Fibroblast of upper back skin (primary cell): ENCODE results near the gene PARP3.
A peak's percentile ranks its signal among the peaks of the same experiment; 100 is the strongest.
"Not testable (repeated sequence)": the region's sequence is repeated elsewhere in the genome, so short reads cannot be mapped to it uniquely, and the experiment has no call there.

Experiments used
- DNase-seq: peaks from one replicate; pipeline ENCODE4 v3.0.0-alpha.2; 2013

PARP3 gene

GRCh38 chr3:51941798-51942602 lies at the start of gene PARP3, which contains the start of gene RRP9:
Gene PARP3 (plus strand): TSS chr3:51942363. CDS start chr3:51943356, 993 bp downstream.
Gene RRP9 (minus strand): TSS chr3:51941904. CDS start chr3:51941867, 37 bp downstream.
- peak; percentile 100 for DNase-seq

- DNase-seq, result no peak
Measured at GRCh38 chr3:51894391-51894790, 47.8 kb upstream of the PARP3 start.

- DNase-seq, result no peak
Measured at GRCh38 chr3:51894939-51895338, 47.2 kb upstream of the PARP3 start.

GRCh38 chr3:51896607-51897305 lies 45.4 kb upstream of the PARP3 start:
- no peak for DNase-seq

GRCh38 chr3:51897391-51897790 lies 44.8 kb upstream of the PARP3 start:
- no peak for DNase-seq

DNA sequence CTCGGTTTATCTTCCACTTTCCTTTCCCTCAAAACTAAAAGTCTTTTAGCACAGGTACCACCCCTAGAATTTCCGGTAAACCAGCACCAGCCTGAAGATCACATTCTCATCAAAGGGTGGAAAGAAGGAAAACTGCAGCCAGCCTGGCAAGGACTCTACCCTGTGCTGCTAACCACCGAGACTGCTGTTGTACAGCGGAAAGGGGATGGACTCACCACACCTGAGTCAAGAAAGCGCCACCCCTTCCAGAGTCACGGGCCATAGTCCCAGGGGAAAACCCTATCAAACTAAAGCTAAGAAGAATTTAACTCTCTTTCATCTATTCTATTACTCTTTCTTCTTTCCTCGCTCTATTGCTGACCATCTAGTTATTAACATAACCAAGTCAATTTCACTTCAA lies 42.1 kb upstream of the PARP3 start:
- not testable (repeated sequence) for DNase-seq

DNA sequence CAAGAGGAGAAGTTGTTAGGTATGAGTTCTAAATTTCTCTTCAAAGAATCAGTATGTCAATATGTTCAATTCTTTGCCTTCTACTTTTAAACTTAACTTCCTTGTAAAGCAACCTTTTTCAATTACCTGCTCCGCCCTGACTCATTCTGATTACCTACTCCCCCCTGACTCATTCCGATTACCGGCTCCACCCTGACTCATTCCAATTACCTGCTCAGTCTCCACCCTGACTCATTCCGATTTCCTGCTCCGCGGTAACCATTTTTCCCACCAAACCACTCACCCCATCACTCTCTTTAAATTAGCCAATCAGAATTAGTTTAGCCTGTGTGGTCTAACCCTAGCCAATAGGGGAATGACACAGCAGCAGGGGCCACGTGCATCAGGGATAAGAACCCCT lies 39.8 kb upstream of the PARP3 start:
- not testable (repeated sequence) for DNase-seq

DNA sequence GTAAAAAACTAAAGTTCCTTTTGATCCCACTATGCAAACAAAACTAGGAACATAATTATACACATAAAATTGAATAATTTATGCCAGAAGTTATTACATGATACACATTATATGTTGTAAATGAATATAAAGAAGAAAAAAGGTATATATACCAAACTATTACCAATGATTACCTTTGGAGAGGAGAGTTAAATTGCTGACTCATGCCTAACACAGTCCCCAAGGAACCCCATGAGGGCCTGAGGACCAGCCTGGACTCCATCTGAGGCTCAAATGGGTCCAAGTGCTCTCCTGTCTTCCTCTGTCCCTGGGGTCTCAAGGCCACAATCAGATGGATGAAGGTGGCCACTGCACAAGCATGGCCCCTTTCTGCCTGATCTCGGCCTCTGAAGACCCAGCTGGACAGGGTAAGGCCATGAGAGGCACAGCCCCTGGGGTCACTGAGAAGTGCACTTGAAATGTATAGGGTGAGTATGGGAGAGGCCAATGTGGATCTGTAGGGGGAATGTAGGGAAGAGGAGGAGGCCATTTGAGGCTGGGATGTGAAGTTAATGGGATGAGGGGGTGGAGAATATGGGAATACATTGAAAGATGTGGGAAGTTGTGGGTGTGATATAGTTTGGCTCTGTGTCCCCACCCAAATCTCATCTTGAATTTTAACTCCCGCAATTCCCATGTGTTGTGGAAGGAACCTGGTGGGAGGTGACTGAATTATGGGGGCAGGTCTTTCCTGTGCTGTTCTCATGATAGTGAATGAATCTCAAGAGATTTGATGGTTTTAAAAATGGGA lies 37.9 kb upstream of the PARP3 start:
- DNase-seq, result no peak

DNA sequence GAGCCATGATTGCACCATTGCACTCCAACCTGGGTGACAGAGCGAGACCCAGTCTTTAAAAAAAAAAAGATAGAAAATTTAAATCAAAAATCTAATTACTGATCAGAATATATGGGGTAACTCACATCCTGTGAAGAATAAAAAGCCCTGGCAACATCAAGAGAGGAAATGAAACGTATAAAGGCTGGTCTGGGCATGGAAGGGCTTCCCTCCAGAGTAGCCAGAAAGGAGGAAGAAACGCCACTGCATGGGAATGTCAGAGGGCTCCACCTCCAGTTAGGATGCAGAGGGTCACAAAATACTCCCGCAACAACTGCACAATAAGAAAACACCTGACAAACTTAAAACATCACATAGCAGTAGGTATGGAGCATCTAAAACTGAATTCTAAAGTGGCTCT lies 34.1 kb upstream of the PARP3 start:
- no peak for DNase-seq

- DNase-seq, result no peak
Measured at GRCh38 chr3:51916418-51916817, 25.7 kb upstream of the PARP3 start.

DNA sequence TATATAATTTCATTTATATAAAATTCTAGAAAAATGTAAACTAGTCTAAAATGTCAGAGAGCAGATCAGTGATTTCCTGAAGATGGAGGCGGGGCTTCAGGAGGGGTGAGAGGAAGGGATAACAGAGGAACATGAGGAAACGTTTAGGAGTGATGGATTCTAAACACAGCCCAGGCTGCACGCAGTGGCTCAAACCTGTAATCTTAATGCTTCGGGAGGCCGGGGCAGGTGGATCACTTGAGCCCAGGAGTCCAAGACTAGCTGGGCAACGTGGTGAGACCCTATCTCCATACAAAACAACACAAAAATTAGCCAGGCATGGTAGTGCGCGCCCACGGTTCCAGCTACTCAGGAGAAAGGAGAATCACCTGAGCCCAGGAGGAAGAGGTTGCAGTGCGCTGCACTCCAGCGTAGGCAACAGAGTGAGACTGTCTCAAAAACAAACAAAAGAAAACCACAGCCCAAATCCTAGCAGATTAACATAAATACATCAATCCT lies 21.0 kb upstream of the PARP3 start:
- no peak for DNase-seq

- no peak for DNase-seq
Measured at GRCh38 chr3:51927061-51927977, 14.8 kb upstream of the PARP3 start.

DNA sequence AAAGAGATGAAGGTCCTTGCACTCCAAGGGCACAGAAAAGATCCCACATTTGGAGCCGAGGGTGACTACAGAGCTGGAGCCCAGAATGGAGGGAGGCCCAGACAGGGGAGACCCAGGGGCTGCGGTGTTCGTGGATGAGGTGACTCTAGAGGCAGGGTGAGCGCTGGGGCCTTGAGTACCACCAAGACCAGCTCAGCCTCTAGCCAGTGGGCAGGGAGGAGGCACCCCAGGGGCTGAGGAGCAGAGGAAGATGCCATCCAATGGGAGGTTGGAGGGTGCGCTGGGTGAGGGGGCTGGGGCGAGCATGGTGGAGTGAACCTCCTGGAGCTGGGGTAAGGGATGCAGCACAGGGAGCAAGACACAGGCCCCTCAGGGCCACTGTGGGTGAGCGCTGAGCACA lies 13.7 kb upstream of the PARP3 start:
- no peak for DNase-seq

GRCh38 chr3:51928981-51929380 lies 13.2 kb upstream of the PARP3 start:
- not testable (repeated sequence) for DNase-seq

DNA sequence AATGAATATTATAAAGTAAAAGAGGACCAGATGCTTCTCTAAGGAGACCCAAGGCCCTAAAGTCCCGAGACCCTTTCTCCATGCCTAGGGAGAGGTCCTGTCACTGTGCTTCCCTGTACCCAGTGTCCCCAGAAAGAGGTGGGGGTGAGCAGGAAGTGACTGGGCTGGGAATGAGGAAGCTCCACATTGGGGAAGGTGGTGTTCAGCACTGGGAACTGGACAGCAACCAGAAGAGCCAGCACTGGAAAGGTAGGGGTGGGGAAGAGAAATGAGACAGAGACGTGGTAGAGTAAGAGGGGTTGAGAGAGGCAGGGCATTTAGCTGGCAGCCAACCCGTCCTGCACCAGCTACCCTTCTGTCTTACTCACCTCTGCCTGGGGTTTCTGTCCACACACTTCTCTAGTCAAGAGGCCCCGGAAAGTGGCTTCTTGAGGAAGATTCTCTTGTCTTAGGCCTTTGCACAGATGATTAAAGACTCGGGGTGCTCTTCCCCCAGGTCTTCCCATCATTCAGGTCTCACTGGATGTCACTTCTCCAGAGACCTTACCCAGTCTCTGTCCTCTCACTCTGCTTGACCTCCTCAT lies 12.7 kb upstream of the PARP3 start:
- DNase-seq, result no peak

- no peak for DNase-seq
Measured at GRCh38 chr3:51930439-51930838, 11.7 kb upstream of the PARP3 start.

DNA sequence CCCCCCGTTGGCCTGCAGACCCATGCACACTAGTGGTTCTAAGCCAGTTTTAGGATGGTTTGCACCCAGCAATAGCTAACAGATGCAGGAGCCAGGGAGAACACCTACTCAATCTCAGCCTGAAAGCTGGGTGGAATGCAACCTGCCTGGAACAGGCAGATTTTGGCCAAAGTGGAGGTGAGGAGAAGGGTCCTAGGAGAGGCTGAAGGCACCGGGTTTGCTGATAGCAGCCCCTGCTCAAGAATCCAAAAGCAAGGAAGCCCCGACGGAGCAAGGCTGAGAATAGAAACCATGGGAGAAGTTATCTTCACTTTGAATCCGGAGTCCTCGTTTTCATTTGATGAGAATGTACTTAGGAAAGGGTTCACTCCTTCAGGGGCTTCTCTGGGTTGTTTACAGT lies 10.4 kb upstream of the PARP3 start:
- DNase-seq, result no peak

DNA sequence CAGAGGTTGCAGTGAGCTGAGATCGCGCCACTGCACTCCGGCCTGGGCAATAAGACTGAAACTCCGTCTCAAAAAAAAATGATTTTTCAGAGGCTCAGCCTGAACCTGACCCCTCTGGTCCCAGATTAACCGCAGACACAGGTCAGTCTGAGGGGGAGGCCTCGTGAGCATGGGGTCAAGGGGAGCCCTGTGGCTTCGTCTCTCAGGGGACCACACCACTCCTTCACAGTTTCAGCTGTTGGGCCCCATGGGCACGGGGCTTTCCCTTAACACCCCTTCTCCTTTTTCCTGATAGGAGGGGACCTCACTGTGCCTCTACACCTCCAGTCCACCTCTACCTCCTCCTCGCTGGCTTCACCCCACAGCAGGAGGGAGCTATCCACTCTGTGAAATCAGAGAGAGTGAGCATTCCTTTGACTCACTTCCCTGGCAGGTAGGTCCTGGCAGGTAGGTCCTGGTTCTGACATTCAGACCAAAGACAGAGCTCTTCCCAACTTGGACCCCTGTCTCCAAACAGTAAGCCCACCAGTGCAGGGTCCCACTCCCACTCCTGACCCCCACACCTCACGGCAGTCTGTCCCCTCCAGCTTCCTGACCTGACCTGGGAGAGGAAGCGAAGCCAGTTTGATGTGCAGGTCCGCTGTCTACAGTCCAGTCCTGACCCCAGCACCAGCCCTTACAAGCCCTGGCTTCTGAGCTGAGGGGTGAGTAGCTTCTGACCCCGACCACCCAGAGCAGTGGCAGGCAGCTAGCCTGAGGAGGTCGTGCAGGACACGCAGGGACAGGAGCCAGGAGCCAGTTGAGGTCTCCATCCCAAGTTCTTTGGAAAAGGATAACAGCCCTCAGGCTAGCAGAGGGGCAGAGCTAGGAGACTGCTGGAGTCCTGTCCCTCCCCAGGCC lies 9.4 kb upstream of the PARP3 start:
- DNase-seq, result no peak

DNA sequence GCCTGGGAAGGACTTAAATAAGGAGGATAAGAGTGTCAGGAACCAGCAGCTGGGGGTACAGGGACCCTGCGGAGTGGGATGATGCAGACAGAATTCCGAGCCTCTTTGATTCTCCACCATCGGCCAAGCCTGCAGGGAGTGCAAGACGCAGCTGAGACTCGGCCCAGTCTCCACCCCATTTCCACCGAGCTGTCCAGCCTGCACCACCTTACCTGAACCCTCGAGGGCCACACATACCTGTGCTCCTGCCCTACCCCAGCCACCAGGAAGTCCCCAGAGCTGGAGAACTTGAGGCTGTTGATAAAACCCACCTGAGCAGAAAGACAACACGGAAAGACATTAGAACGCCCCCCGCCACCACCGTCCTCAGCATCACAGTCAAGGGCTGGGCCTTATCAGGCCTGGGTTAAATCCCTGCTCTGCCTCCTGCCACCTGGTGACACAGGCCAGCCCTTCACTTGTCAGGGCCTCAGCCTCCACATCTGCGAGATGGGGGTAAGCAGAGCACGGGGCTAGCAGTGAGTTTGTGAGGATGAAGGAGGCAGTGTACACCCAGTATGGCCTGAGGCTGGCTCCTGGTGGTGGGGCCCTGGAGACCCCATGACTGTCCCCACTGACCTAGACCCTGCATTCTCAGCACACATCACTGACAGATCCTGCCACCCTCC lies 8.6 kb upstream of the PARP3 start:
- no peak for DNase-seq
